SK-N-SH (cell line): ENCODE measurements around the gene ADGRB2. TPM values are rescaled to one million over a fixed set of nuclear protein-coding genes. Genes with fewer than 3 reads are reported as not detected.

ENCODE experiments used
- CTCF ChIA-PET: fragments of 300-600, 350-600 bp; formaldehyde crosslinking; extraction: SDS; loops from one replicate; lab custom pipeline; 2021; lab: Yijun Ruan, JAX
- POLR2A ChIA-PET: fragments of 350-600 bp; sonication (Branson Sonifier 250); formaldehyde crosslinking; extraction: SDS; loops from one replicate; lab custom pipeline; 2020; ENCODE audit warnings: antibody characterized with exemption, inconsistent platforms; lab: Yijun Ruan, JAX
- DNase-seq: peaks from one replicate; pipeline ENCODE4 v3.0.0; 2012
- H2AFZ ChIP-seq: fragments of 200-600 bp; sonication (generic); 2 replicates; pipeline ENCODE4 v1.8.1; 2016; ENCODE audit warnings: antibody characterized with exemption, mild to moderate bottlenecking, low read depth
- H3F3A ChIP-seq: fragments of 200-600 bp; sonication (generic); replicated peaks from 2 replicates; pipeline ENCODE3; 2016; ENCODE audit warnings: antibody characterized with exemption, mild to moderate bottlenecking; ENCODE audit not compliant: insufficient read depth
- H3K27ac ChIP-seq, 2 experiments: fragments of 200-500 bp in 1 of 2; fragments of 200-600 bp in 1 of 2; sonication (Bioruptor generic) in 1 of 2; sonication (generic), shearing (Covaris generic) in 1 of 2; 2 replicates each; pipeline versions ENCODE4 v1.5.1 to v1.6.1; 2014 to 2016; ENCODE audit warnings: low read depth in 2 of 2, inconsistent platforms in 1 of 2, low read length in 1 of 2, mild to moderate bottlenecking in 1 of 2, mixed read lengths in 1 of 2
- H3K27me3 ChIP-seq: fragments of 200-600 bp; sonication (generic), shearing (Covaris generic); 2 replicates; pipeline ENCODE4 v1.6.1; 2016; ENCODE audit warnings: mixed run types; ENCODE audit not compliant: insufficient read depth
- H3K36me3 ChIP-seq, 2 experiments: fragments of 200-500 bp in 1 of 2; fragments of 200-600 bp in 1 of 2; sonication (Bioruptor generic) in 1 of 2; sonication (generic) in 1 of 2; replicated peaks in 1 of 2; 2 replicates each; pipeline versions ENCODE3 to v1.5.1; 2014 to 2016; ENCODE audit warnings: low read length in 1 of 2, mild to moderate bottlenecking in 1 of 2; ENCODE audit not compliant: insufficient read depth in 2 of 2, control insufficient read depth in 1 of 2
- H3K4me1 ChIP-seq, 2 experiments: fragments of 200-500 bp in 1 of 2; fragments of 200-600 bp in 1 of 2; sonication (Bioruptor generic) in 1 of 2; sonication (generic), shearing (Covaris generic) in 1 of 2; 2 replicates each; pipeline versions ENCODE4 v1.5.1 to v1.6.1; 2014 to 2016; ENCODE audit warnings: low read depth in 1 of 2, low read length in 1 of 2, mixed run types in 1 of 2; ENCODE audit not compliant: insufficient read depth in 2 of 2, control insufficient read depth in 1 of 2
- H3K4me2 ChIP-seq: fragments of 200-600 bp; sonication (generic), shearing (Covaris generic); 2 replicates; pipeline ENCODE4 v1.6.1; 2017; ENCODE audit warnings: mixed run types
- H3K4me3 ChIP-seq, 2 experiments: fragments of 200-500 bp in 1 of 2; fragments of 200-600 bp in 1 of 2; sonication (Bioruptor generic) in 1 of 2; sonication (generic), shearing (Covaris generic) in 1 of 2; 2 replicates each; pipeline versions ENCODE4 v1.5.1 to v1.8.1; 2014 to 2016; ENCODE audit warnings: low read depth in 2 of 2, inconsistent platforms in 1 of 2, low read length in 1 of 2, mild to moderate bottlenecking in 1 of 2, mixed read lengths in 1 of 2, moderate library complexity in 1 of 2
- H3K79me2 ChIP-seq: fragments of 200-600 bp; sonication (generic); 2 replicates; pipeline ENCODE4 v1.8.1; 2017; ENCODE audit warnings: mild to moderate bottlenecking; ENCODE audit not compliant: insufficient read depth
- H3K9ac ChIP-seq: fragments of 200-600 bp; sonication (generic); 2 replicates; pipeline ENCODE4 v1.6.1; 2017; ENCODE audit warnings: mixed run types
- H3K9me2 ChIP-seq: fragments of 200-600 bp; sonication (generic); 2 replicates; pipeline ENCODE4 v1.6.1; 2017; ENCODE audit warnings: mixed run types
- H3K9me3 ChIP-seq: fragments of 200-600 bp; sonication (generic); 2 replicates; pipeline ENCODE4 v1.6.1; 2017; ENCODE audit warnings: mixed run types, mild to moderate bottlenecking, moderate library complexity
- H4K20me1 ChIP-seq: fragments of 200-600 bp; sonication (generic); 2 replicates; pipeline ENCODE4 v1.6.1; 2017; ENCODE audit warnings: mild to moderate bottlenecking, mixed run types; ENCODE audit not compliant: insufficient read depth
- ELF1 ChIP-seq: IDR thresholded peaks from 2 replicates; pipeline ENCODE4 v1.4.0; 2012
- FOSL2 ChIP-seq: IDR thresholded peaks from 2 replicates; pipeline ENCODE4 v1.4.0; 2012; ENCODE audit warnings: low read depth, mild to moderate bottlenecking, moderate library complexity, borderline replicate concordance
- FOXJ3 ChIP-seq: sonication (generic); formaldehyde crosslinking; IDR thresholded peaks from 2 replicates; pipeline ENCODE4 v1.5.1; 2020; ENCODE audit warnings: mild to moderate bottlenecking, missing genetic modification reagents
- GABPA ChIP-seq: IDR thresholded peaks from 2 replicates; pipeline ENCODE4 v1.4.0; 2012; ENCODE audit warnings: low read depth, mild to moderate bottlenecking
- GATA2 ChIP-seq: sonication (generic); formaldehyde crosslinking; IDR thresholded peaks from 2 replicates; pipeline ENCODE4 v1.5.0; 2020; ENCODE audit warnings: mild to moderate bottlenecking, missing genetic modification reagents
- MXI1 ChIP-seq: IDR thresholded peaks from 2 replicates; pipeline ENCODE4 v1.6.1; 2012; ENCODE audit warnings: mild to moderate bottlenecking, low read depth, low read length, improper control_type of control experiment
- POLR2AphosphoS5 ChIP-seq: IDR thresholded peaks from 2 replicates; pipeline ENCODE4 v1.6.1; 2012; ENCODE audit warnings: low read depth, low read length
- RCOR1 ChIP-seq: fragments of 150-350 bp; IDR thresholded peaks from 2 replicates; pipeline ENCODE4 v1.6.1; 2017; ENCODE audit warnings: antibody characterized with exemption, low read length
- RFX5 ChIP-seq: IDR thresholded peaks from 2 replicates; pipeline ENCODE4 v1.6.1; 2012; ENCODE audit warnings: mild to moderate bottlenecking, improper control_type of control experiment, low read length
- TCF12 ChIP-seq: IDR thresholded peaks from 2 replicates; pipeline ENCODE4 v1.4.0; 2012
- WGBS: methylation state at CpG from one replicate; pipeline ENCODE4 v1.1.6; 2017; ENCODE audit warnings: low lambda C conversion rate; 5-methylcytosine and 5-hydroxymethylcytosine counted together
- polyA plus RNA-seq, 3 experiments: library from polyadenylated mRNA; depleted of rRNA; stranded (reverse); fragments of >200 nt; gene quantifications; 2 replicates each; pipeline ENCODE4 v1.2.3, GENCODE V29; 2012
- TF ChIP-seq, protein P1 (sequence below): IDR thresholded peaks from 2 replicates; pipeline ENCODE4; 2012
- TF ChIP-seq, protein P2 (sequence below): IDR thresholded peaks from 2 replicates; pipeline ENCODE4 v1.4.0; 2012; ENCODE audit warnings: low read depth
- TF ChIP-seq, protein P3 (sequence below): IDR thresholded peaks from 2 replicates; pipeline ENCODE4 v1.4.0; 2012; ENCODE audit warnings: low read depth, borderline replicate concordance
- TF ChIP-seq, protein P4 (sequence below): IDR thresholded peaks from 2 replicates; pipeline ENCODE4 v1.4.0; 2012; ENCODE audit warnings: low read depth, borderline replicate concordance
- TF ChIP-seq, protein P5 (sequence below): fragments of 200-600 bp; sonication (generic); IDR thresholded peaks from 2 replicates; pipeline ENCODE4 v1.6.1; 2017; ENCODE audit warnings: antibody characterized with exemption, mild to moderate bottlenecking, moderate library complexity

ADGRB2 gene
- polyA plus RNA-seq, 1 of the 3 experiments (the other 2 are of a cell fraction): 13.0 TPM

DNA sequence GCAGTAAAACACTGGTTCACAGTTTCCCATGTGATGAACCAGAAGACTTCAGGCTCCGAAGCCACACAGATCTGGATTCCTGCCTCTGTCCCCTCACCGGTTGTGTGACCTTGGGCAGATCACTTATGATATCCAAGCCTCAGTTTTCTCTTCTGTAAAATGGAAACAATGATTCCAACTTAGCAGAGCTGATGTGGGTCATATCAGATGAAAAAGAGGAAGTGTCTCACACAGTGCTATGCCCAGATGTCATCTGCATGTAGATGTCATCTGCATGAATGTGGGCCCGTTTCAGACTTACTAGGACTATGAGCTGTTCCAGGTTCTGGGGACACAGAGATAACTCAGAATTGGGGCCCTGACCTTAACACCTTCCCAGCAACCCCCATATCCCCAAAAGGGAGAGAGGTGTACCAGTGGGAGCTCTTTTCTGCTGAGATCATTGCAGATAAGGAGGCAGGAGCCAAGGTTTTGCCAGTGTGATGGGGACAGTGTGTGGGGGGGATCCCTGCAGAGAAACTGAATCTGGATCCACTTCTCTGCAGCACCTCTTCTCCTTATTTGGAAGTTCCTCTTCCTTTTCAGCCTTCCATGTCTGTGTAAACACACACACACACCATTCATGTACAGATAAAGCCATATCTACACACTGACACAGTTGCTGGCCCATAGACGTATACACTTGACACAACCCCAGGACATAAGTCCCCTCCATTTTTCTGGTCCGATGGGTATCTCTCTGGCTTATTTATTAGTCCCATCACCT, 5.0 kb upstream of the ADGRB2 start:
- Histone ChIP-seq H3K4me3 (no peak overlapping the region), H3K36me3 (no peaks in the 10 kb centered on the region), H3K4me2 (peak overlapping the region; percentile 13; the same call in 1 of the 2 replicates), H3K27me3 (no peaks in the 10 kb centered on the region), H3K9me2 (no peaks in the 10 kb centered on the region), H3F3A (peaks cover 5% of the 10 kb centered on the region), H4K20me1 (no peaks in the 10 kb centered on the region), H3K4me1 (peaks cover 0 to 83% of the 10 kb centered on the region in 2 experiments; a peak in 3 of 4 replicates), H2AFZ (no peak overlapping the region), H3K79me2 (no peaks in the 10 kb centered on the region), H3K27ac (peak overlapping the region in 1 of 2 experiments; percentile 97; a peak in 2 of 4 replicates), H3K9me3 (no peaks in the 10 kb centered on the region), H3K9ac (no peak overlapping the region)
- 59% methylated on average over 5 of the region's 5 CpGs for WGBS
- CTCF ChIA-PET: interaction anchor here (1.3 to 25.0 kb wide), 4 partner anchors 16 to 195 kb away, joined by 3 to 707 read pairs (median 16); no protein-coding TSS in a partner anchor
- POLR2A ChIA-PET: interaction anchor here (1.4 to 2.2 kb wide), 2 partner anchors 14 to 20 kb away, joined by 13 to 67 read pairs; no protein-coding TSS in a partner anchor
- DNase-seq: no peak
- TF ChIP-seq POLR2AphosphoS5 (no peak), GATA2 (CRISPR knock-in tag) (peak; percentile 15; the same call in 1 of the 2 replicates)

DNA sequence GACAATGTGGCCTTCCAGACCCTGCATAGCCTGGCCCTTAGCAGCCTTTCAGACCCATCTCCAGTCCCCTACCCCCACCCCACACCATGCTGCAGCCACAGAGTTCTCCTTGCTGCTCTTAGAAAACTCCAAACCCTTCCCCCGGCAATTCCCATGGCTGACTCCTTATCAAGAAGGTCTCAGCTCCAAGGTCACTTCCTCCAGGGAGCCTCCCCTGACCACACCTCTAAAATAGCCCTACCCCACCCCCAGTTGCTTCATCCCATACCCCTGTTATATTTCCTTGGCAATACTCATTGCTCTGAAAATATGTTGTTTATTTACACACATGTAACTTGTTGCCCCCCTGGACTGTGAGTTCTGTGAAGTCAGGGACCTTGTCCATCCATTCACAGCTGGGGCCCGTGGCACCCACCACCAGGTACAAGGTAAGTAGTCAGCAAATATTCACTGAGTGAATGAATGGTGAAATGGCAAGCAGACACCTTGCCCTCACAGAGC, 4.3 kb upstream of the ADGRB2 start:
- H3K27ac ChIP-seq: peak overlapping the region in 1 of 2 experiments; percentile 97; a peak in 2 of 4 replicates
- no peak overlapping the region for H3K9ac ChIP-seq
- 88% methylated on average over 2 of the region's 2 CpGs for WGBS
- ChIA-PET POLR2A (interaction anchor here (2.2 kb wide), 1 partner anchor 14 kb away, joined by 67 read pairs; no protein-coding TSS in a partner anchor), CTCF (interaction anchor here (1.3 to 25.0 kb wide), 4 partner anchors 17 to 196 kb away, joined by 3 to 707 read pairs (median 16); no protein-coding TSS in a partner anchor)
- peaks cover 5% of the 10 kb centered on the region for H3F3A ChIP-seq
- no peaks in the 10 kb centered on the region for H3K9me3 ChIP-seq
- H4K20me1 ChIP-seq: no peaks in the 10 kb centered on the region
- H3K9me2 ChIP-seq: no peaks in the 10 kb centered on the region
- H3K36me3 ChIP-seq: no peaks in the 10 kb centered on the region
- no peak overlapping the region for H3K4me2 ChIP-seq
- peaks cover 0 to 83% of the 10 kb centered on the region in 2 experiments; a peak in 3 of 4 replicates for H3K4me1 ChIP-seq
- no peaks in the 10 kb centered on the region for H3K79me2 ChIP-seq
- no peak overlapping the region for H3K4me3 ChIP-seq
- no peaks in the 10 kb centered on the region for H3K27me3 ChIP-seq
- DNase-seq: no peak
- no peak overlapping the region for H2AFZ ChIP-seq
- TF ChIP-seq RFX5 (no peak), ELF1 (no peak), FOXJ3 (CRISPR knock-in tag) (no peak), FOSL2 (no peak), TCF12 (no peak), GABPA (no peak), RCOR1 (no peak), MXI1 (no peak)
- TF ChIP-seq, protein P1, sequence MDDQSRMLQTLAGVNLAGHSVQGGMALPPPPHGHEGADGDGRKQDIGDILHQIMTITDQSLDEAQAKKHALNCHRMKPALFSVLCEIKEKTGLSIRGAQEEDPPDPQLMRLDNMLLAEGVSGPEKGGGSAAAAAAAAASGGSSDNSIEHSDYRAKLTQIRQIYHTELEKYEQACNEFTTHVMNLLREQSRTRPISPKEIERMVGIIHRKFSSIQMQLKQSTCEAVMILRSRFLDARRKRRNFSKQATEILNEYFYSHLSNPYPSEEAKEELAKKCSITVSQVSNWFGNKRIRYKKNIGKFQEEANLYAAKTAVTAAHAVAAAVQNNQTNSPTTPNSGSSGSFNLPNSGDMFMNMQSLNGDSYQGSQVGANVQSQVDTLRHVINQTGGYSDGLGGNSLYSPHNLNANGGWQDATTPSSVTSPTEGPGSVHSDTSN: no peak
- TF ChIP-seq, protein P2, sequence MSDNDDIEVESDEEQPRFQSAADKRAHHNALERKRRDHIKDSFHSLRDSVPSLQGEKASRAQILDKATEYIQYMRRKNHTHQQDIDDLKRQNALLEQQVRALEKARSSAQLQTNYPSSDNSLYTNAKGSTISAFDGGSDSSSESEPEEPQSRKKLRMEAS: no peak
- TF ChIP-seq, protein P3, sequence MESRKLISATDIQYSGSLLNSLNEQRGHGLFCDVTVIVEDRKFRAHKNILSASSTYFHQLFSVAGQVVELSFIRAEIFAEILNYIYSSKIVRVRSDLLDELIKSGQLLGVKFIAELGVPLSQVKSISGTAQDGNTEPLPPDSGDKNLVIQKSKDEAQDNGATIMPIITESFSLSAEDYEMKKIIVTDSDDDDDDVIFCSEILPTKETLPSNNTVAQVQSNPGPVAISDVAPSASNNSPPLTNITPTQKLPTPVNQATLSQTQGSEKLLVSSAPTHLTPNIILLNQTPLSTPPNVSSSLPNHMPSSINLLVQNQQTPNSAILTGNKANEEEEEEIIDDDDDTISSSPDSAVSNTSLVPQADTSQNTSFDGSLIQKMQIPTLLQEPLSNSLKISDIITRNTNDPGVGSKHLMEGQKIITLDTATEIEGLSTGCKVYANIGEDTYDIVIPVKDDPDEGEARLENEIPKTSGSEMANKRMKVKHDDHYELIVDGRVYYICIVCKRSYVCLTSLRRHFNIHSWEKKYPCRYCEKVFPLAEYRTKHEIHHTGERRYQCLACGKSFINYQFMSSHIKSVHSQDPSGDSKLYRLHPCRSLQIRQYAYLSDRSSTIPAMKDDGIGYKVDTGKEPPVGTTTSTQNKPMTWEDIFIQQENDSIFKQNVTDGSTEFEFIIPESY: no peak
- TF ChIP-seq, protein P4, sequence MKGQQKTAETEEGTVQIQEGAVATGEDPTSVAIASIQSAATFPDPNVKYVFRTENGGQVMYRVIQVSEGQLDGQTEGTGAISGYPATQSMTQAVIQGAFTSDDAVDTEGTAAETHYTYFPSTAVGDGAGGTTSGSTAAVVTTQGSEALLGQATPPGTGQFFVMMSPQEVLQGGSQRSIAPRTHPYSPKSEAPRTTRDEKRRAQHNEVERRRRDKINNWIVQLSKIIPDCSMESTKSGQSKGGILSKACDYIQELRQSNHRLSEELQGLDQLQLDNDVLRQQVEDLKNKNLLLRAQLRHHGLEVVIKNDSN: no peak
- TF ChIP-seq, protein P5, sequence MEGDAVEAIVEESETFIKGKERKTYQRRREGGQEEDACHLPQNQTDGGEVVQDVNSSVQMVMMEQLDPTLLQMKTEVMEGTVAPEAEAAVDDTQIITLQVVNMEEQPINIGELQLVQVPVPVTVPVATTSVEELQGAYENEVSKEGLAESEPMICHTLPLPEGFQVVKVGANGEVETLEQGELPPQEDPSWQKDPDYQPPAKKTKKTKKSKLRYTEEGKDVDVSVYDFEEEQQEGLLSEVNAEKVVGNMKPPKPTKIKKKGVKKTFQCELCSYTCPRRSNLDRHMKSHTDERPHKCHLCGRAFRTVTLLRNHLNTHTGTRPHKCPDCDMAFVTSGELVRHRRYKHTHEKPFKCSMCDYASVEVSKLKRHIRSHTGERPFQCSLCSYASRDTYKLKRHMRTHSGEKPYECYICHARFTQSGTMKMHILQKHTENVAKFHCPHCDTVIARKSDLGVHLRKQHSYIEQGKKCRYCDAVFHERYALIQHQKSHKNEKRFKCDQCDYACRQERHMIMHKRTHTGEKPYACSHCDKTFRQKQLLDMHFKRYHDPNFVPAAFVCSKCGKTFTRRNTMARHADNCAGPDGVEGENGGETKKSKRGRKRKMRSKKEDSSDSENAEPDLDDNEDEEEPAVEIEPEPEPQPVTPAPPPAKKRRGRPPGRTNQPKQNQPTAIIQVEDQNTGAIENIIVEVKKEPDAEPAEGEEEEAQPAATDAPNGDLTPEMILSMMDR: no peak
